ENCODE measurements around the gene KANK2. TPM values are rescaled to one million over a fixed set of nuclear protein-coding genes. Genes with fewer than 3 reads are reported as not detected.

Gene KANK2
- total and polyA plus RNA-seq, 2 experiments from 2014 or later: 15.9 to 65.4 TPM

DNA sequence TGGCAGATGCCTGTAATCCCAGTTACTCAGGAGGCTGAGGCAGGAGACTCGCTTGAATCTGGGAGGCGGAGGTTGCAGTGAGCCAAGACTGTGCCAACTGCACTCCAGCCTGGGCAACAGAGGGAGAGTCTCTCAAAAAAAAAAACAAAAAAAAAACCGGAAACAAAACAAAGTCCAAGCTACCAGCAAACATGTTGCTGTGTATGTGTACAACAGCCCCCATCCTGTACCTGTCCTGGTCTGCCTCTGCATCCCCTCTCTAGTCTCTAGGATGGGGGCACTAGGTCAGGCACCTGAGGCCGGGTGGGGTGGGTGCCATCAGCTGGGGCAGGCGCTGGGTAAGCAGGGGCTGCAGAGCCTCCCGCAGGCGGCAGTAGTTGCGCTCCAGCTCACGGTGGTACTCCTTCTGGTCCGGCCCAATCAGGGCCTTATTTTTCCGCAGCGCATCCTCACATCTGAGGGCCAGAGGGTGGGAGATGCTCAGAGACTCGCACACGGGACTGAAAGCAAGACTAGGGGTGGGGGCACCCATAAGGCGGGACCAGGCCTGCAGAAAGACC lies 2.8 kb upstream of the KANK2 start:
- Mint-ChIP-seq H3K4me1 (peaks cover 7% of the 10 kb centered on the region), H3K9me3 (no peaks in the 10 kb centered on the region), H3K27me3 (ENCODE audit: insufficient read depth, low read depth, poor library complexity) (peaks cover 11% of the 10 kb centered on the region), H3K27ac (no peak overlapping the region), H3K36me3 (ENCODE audit: low read depth) (peaks cover 11% of the 10 kb centered on the region; the same call in 2 of the 3 replicates), H3K4me3 (no peak overlapping the region)
- Histone ChIP-seq H3F3A (replicated peaks; ENCODE audit: low read depth) (peaks cover 29% of the 10 kb centered on the region), H3K9me2 (ENCODE audit: insufficient read depth) (no peaks in the 10 kb centered on the region), H3K4me2 (no peak overlapping the region), H3K4me3 (no peak overlapping the region), H3K27me3 (ENCODE audit: insufficient read depth) (no peaks in the 10 kb centered on the region), H3K36me3 (ENCODE audit: insufficient read depth) (no peaks in the 10 kb centered on the region), H4K20me1 (replicated peaks; ENCODE audit: insufficient read depth) (no peaks in the 10 kb centered on the region), H3K79me2 (replicated peaks; ENCODE audit: insufficient read depth) (no peaks in the 10 kb centered on the region), H3K4me1 (ENCODE audit: insufficient read depth) (peaks cover 4% of the 10 kb centered on the region; the same call in 1 of the 2 replicates), H3K27ac (ENCODE audit: low read depth) (no peak overlapping the region), H2AFZ (no peak overlapping the region)
- TF ChIP-seq POLR2AphosphoS5 (IDR thresholded peaks at IDR 0.05; ENCODE audit: low read depth): no peak
- TF ChIP-seq EZH2 (IDR thresholded peaks at IDR 0.05; ENCODE audit: low read depth, unreplicated experiment): no peak
- no peak for TF ChIP-seq STAT1 (IDR thresholded peaks at IDR 0.05; ENCODE audit: unreplicated experiment)
- TF ChIP-seq CTCF (conservative IDR thresholded peaks at IDR 0.05; ENCODE audit: low read depth in 2 of 2): no peak; a peak in 1 of 4 replicates
- TF ChIP-seq, protein P1, sequence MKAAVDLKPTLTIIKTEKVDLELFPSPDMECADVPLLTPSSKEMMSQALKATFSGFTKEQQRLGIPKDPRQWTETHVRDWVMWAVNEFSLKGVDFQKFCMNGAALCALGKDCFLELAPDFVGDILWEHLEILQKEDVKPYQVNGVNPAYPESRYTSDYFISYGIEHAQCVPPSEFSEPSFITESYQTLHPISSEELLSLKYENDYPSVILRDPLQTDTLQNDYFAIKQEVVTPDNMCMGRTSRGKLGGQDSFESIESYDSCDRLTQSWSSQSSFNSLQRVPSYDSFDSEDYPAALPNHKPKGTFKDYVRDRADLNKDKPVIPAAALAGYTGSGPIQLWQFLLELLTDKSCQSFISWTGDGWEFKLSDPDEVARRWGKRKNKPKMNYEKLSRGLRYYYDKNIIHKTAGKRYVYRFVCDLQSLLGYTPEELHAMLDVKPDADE (IDR thresholded peaks at IDR 0.05): no peak
- no peak for TF ChIP-seq CREB1 (CRISPR knock-in tag; IDR thresholded peaks at IDR 0.05; ENCODE audit: low read depth)
- ATAC-seq (no peak), DNase-seq (ENCODE audit: low spot score) (no peak)

- peaks cover 11% of the 10 kb centered on the region; the same call in 2 of the 3 replicates for H3K36me3 Mint-ChIP-seq (ENCODE audit: low read depth)
- no peaks in the 10 kb centered on the region for H4K20me1 ChIP-seq (replicated peaks; ENCODE audit: insufficient read depth)
- no peaks in the 10 kb centered on the region for H3K79me2 ChIP-seq (replicated peaks; ENCODE audit: insufficient read depth)
- H3K27ac Mint-ChIP-seq: no peak overlapping the region
- DNase-seq (ENCODE audit: low spot score) (no peak), ATAC-seq (no peak)
- no peaks in the 10 kb centered on the region for H3K9me3 Mint-ChIP-seq
- H3K4me3 Mint-ChIP-seq: no peak overlapping the region
- peaks cover 7% of the 10 kb centered on the region for H3K4me1 Mint-ChIP-seq
- no peak overlapping the region for H2AFZ ChIP-seq
- H3F3A ChIP-seq (replicated peaks; ENCODE audit: low read depth): peaks cover 29% of the 10 kb centered on the region
- no peak overlapping the region for H3K4me3 ChIP-seq
- peaks cover 8% of the 10 kb centered on the region; the same call in 1 of the 2 replicates for H3K4me1 ChIP-seq (ENCODE audit: insufficient read depth)
- H3K27me3 ChIP-seq (ENCODE audit: insufficient read depth): no peaks in the 10 kb centered on the region
- H3K27me3 Mint-ChIP-seq (ENCODE audit: insufficient read depth, low read depth, poor library complexity): peaks cover 11% of the 10 kb centered on the region
- H3K4me2 ChIP-seq: no peak overlapping the region
- no peaks in the 10 kb centered on the region for H3K36me3 ChIP-seq (ENCODE audit: insufficient read depth)
- H3K27ac ChIP-seq (ENCODE audit: low read depth): no peak overlapping the region
- H3K9me2 ChIP-seq (ENCODE audit: insufficient read depth): no peaks in the 10 kb centered on the region
- TF ChIP-seq EZH2 (IDR thresholded peaks at IDR 0.05; ENCODE audit: low read depth, unreplicated experiment) (no peak), ZNF114 (CRISPR knock-in tag; IDR thresholded peaks at IDR 0.05) (no peak), STAT1 (IDR thresholded peaks at IDR 0.05; ENCODE audit: unreplicated experiment) (no peak), POLR2AphosphoS5 (IDR thresholded peaks at IDR 0.05; ENCODE audit: low read depth) (no peak)
- TF ChIP-seq, protein P2, sequence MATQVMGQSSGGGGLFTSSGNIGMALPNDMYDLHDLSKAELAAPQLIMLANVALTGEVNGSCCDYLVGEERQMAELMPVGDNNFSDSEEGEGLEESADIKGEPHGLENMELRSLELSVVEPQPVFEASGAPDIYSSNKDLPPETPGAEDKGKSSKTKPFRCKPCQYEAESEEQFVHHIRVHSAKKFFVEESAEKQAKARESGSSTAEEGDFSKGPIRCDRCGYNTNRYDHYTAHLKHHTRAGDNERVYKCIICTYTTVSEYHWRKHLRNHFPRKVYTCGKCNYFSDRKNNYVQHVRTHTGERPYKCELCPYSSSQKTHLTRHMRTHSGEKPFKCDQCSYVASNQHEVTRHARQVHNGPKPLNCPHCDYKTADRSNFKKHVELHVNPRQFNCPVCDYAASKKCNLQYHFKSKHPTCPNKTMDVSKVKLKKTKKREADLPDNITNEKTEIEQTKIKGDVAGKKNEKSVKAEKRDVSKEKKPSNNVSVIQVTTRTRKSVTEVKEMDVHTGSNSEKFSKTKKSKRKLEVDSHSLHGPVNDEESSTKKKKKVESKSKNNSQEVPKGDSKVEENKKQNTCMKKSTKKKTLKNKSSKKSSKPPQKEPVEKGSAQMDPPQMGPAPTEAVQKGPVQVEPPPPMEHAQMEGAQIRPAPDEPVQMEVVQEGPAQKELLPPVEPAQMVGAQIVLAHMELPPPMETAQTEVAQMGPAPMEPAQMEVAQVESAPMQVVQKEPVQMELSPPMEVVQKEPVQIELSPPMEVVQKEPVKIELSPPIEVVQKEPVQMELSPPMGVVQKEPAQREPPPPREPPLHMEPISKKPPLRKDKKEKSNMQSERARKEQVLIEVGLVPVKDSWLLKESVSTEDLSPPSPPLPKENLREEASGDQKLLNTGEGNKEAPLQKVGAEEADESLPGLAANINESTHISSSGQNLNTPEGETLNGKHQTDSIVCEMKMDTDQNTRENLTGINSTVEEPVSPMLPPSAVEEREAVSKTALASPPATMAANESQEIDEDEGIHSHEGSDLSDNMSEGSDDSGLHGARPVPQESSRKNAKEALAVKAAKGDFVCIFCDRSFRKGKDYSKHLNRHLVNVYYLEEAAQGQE (IDR thresholded peaks at IDR 0.05; ENCODE audit: unreplicated experiment): no peak
- TF ChIP-seq, protein P1 (IDR thresholded peaks at IDR 0.05): no peak
Measured at GRCh38 chr19:11199517-11199916, 2.2 kb upstream of the KANK2 start.

Data from GM23338 (cell line).